ENCODE measurements around the gene TMEM250. TPM values are rescaled to one million over a fixed set of nuclear protein-coding genes. Genes with fewer than 3 reads are reported as not detected.

TMEM250 gene
- total and polyA plus RNA-seq, 9 of the 15 experiments (the other 6 are each of a cell fraction or from before 2014, with no cell fraction given): 0.32 to 44.6 (median 12.2) TPM

- TF ChIP-seq ZNF740 (CRISPR knock-in tag; IDR thresholded peaks at IDR 0.05) (no peak), ZNF740 (tag; IDR thresholded peaks at IDR 0.05) (no peak), MAFF (IDR thresholded peaks at IDR 0.05; ENCODE audit: low read length) (no peak), USF1 (CRISPR knock-in tag; IDR thresholded peaks at IDR 0.05) (peak; percentile 92), TCFL5 (CRISPR knock-in tag; conservative IDR thresholded peaks at IDR 0.05) (no peak), DNMT1 (IDR thresholded peaks at IDR 0.05) (no peak), SIN3A (IDR thresholded peaks at IDR 0.05; ENCODE audit: borderline replicate concordance in 2 of 2, control insufficient read depth in 1 of 2, low read depth in 2 of 2, low read length in 2 of 2) (peak in 1 of 2 experiments; percentile 25; a peak in 1 of 4 replicates), NRF1 (conservative IDR thresholded peaks at IDR 0.05 in 1 of 2, IDR thresholded peaks at IDR 0.05 in 1 of 2) (peak; percentile 74 to 79)
- TF ChIP-seq, protein P1, sequence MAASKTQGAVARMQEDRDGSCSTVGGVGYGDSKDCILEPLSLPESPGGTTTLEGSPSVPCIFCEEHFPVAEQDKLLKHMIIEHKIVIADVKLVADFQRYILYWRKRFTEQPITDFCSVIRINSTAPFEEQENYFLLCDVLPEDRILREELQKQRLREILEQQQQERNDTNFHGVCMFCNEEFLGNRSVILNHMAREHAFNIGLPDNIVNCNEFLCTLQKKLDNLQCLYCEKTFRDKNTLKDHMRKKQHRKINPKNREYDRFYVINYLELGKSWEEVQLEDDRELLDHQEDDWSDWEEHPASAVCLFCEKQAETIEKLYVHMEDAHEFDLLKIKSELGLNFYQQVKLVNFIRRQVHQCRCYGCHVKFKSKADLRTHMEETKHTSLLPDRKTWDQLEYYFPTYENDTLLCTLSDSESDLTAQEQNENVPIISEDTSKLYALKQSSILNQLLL (CRISPR knock-in tag; IDR thresholded peaks at IDR 0.05; ENCODE audit: borderline replicate concordance): no peak
- TF ChIP-seq, protein P2, sequence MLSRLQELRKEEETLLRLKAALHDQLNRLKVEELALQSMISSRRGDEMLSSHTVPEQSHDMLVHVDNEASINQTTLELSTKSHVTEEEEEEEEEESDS (CRISPR knock-in tag; IDR thresholded peaks at IDR 0.05): no peak
- TF ChIP-seq, protein P3, sequence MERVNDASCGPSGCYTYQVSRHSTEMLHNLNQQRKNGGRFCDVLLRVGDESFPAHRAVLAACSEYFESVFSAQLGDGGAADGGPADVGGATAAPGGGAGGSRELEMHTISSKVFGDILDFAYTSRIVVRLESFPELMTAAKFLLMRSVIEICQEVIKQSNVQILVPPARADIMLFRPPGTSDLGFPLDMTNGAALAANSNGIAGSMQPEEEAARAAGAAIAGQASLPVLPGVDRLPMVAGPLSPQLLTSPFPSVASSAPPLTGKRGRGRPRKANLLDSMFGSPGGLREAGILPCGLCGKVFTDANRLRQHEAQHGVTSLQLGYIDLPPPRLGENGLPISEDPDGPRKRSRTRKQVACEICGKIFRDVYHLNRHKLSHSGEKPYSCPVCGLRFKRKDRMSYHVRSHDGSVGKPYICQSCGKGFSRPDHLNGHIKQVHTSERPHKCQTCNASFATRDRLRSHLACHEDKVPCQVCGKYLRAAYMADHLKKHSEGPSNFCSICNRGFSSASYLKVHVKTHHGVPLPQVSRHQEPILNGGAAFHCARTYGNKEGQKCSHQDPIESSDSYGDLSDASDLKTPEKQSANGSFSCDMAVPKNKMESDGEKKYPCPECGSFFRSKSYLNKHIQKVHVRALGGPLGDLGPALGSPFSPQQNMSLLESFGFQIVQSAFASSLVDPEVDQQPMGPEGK (CRISPR knock-in tag; IDR thresholded peaks at IDR 0.05; ENCODE audit: borderline replicate concordance): no peak
Observed at GRCh38 chr9:136093995-136094881, 24.4 kb downstream of the TMEM250 start (continued).
